ENCODE data around the gene KIF1A.

DNA sequence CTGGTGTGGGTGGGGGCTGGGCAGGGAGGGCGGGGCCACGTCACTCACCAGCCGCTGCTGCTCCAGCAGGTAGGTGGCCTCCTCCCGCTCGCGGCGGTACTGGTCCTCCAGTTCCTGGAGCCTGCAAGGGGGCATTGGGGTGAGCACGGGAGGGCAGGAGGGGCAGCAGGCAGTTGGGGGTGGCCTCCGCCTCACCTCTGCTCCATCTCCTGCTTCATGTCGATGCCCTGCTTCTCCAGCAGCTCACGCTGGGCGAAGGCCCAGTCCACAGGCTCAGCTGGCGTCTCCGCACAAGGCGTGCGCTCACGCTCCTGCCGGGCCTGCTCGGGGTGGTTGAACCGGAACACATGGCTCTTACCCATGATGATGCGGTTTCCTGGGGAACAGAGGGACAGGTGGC is 57.0 kb downstream of the KIF1A start:
- TF ChIP-seq, protein P1, sequence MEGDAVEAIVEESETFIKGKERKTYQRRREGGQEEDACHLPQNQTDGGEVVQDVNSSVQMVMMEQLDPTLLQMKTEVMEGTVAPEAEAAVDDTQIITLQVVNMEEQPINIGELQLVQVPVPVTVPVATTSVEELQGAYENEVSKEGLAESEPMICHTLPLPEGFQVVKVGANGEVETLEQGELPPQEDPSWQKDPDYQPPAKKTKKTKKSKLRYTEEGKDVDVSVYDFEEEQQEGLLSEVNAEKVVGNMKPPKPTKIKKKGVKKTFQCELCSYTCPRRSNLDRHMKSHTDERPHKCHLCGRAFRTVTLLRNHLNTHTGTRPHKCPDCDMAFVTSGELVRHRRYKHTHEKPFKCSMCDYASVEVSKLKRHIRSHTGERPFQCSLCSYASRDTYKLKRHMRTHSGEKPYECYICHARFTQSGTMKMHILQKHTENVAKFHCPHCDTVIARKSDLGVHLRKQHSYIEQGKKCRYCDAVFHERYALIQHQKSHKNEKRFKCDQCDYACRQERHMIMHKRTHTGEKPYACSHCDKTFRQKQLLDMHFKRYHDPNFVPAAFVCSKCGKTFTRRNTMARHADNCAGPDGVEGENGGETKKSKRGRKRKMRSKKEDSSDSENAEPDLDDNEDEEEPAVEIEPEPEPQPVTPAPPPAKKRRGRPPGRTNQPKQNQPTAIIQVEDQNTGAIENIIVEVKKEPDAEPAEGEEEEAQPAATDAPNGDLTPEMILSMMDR (conservative IDR thresholded peaks at IDR 0.05; ENCODE audit: low read depth, low read length) = no peak
- TF ChIP-seq EZH2 (IDR thresholded peaks at IDR 0.05; ENCODE audit: low read length, unreplicated experiment) = no peak
